ENCODE data around the gene HTRA3.
A peak's percentile ranks its signal among the peaks of the same experiment; 100 is the strongest.

Gene HTRA3

DNA sequence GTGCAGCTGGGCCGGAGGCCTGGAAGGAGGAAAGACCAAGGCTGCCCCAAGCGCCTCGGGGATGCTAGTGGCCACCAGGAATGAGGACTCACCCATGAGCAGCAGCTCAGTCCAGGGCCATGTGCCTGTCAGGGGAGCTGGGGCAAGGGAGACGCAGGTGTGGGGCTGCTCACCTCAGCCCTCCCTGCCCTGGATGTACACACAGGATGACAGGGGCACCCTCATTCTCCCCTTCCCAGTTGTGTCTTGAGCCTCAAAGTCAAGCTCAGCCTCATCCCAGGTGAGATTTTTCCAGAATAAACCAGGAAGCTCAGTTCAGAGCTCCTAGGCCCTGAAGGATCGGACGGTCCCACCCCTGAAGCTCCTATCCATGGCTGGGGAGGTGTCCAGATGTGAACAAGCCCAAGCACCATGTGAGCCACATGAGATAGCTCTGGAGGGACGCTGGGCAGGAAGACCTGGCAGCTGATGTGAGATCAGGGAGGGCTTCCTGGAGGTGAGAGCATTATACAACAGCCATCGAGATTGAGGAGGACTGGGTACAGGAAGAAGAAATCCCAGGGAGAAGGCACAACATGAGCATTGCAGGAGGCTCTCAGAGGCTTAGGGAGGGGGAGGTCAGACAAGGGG is 23.0 kb downstream of the HTRA3 start:
- no peak for DNase-seq (ENCODE audit: low read depth in 2 of 2)

DNA sequence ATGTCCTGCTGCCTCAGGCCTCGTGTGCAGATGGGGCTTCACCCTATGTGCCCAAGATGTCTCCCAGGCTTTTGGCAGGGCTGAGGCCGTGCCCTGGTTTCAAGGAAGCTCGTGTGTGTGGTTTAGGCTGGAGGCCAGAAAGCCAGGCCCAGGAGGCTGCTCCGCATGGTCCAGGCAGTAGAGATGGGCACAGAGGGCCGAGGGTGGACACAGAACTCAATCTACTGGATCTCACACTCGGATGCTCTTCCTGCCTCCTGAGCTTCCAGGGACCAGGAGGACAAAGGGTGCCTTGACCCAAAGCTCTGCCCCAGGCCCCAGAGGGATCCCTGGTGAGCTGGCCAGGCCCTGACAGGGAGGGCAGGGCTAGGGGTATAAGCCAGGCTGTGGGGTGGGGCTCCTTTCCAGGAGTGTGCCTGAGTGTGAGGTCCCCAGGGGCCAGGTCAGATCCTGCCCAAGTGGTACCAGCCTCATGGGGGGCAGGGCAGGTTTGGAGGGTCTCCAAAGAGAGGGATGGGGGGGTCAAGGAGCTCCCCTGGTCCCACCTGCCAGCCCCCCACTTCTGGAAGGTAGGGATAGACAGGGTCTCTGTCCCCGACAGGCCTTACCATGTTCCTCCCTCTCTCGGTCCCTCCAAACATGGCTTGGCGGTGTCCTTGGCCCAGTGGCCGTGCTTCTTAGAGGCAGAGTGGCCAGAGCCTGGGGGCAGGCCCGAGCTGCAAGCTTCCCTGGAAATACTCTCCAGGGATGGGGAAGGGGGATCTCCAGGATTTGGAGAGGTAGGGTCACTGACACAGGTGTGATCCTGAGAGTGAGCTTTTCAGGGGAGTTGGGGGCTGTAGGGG is 23.8 kb downstream of the HTRA3 start:
- DNase-seq (ENCODE audit: low read depth in 2 of 2): no peak

DNA sequence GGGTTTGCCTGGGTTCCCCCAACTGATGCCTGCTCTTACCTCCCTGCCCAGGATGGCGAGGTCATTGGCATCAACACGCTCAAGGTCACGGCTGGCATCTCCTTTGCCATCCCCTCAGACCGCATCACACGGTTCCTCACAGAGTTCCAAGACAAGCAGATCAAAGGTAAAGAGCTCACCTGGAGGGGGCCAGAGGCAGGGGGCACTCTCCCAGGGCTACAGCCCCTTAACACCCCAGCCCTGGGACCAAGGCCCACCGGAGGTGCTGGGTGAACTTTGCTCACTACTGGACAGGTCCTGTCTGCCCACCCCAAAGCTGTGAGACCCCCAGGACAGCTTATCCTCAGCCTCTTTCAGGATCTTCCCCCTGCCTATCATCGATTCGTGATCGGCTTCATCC is 24.5 kb downstream of the HTRA3 start:
- no peak for DNase-seq (ENCODE audit: low read depth in 2 of 2)

DNA sequence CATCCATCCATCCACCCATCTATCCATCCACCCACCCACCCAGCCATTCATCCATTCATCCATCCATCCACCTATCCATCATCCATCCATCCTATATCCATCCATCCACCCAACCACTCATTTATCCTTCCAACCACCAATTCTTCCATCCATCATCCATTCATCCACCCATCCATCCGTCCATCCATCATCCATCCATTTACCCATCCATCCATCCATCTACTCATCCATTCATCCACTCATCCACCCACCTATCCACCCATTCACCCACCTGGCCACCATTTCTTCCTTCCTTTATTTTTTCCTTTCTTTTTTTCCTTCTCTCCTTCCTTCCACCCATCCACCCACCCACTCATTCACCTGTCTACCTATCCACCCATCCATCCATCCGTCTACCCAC is 25.2 kb downstream of the HTRA3 start:
- DNase-seq (ENCODE audit: low read depth in 2 of 2): no peak

DNA sequence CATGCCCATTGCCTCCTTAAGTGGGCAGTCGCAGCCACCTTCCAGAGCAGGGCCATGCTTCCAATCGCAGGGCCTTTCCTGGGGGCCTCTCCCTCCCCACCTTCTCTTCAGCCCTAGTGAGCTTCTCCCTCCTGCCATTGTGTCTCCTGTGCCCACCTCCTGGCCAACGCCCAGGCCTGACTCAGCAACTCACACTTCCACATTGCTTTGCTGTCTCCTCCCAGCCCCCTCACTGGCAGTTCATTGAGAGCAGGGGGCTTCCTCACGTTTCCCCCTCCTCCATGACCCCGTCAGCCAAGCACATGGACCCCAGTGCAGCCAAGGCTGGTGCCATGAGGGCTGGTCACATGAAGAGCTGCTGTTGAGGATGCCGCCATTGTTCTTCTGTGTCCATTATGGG is 25.9 kb downstream of the HTRA3 start:
- DNase-seq (ENCODE audit: low read depth in 2 of 2): no peak

DNA sequence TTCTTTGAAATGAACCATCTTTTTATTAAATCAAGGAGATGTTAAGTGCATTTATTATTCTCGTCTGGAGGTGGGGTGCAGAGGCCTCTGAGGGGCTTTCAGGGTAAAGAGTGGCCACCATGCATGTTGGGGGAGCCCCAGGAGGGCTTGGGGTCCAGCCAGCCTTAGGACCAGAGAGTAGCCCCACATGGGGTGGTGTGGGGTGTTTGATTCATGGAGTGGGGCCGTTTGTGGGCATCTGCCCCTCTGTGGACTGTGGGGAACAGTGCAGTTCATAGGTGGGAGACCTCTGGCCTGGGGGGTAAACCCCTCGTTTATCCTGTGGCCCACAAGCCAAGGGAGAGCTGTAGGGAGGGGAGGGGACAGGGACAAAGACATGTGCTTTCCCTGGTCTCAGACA is 26.9 kb downstream of the HTRA3 start:
- DNase-seq (ENCODE audit: low read depth in 2 of 2): no peak

DNA sequence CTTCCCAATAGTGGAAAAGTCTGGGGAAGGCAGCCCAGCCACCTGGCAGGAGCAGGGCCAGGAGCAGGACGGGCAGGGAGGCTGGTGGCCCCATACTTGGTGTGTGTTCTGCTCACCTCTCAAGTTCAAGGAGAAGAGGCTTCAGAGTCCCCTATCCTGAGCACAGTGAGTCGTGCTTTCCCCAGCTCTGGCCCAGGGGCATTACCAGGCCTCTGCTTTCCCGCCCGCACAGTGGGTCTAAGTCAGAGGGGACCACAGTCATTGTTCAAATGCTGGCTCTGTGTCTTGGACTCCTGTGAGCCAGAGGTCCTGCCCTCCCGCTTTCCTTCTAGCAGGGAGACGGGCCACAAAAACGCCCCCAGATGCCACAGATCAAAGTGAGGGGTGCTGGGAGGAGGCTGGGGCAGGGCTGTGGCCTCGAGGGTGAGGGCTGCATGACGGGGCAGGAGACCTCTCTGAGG is 27.6 kb downstream of the HTRA3 start:
- DNase-seq (ENCODE audit: low read depth in 2 of 2): no peak

DNA sequence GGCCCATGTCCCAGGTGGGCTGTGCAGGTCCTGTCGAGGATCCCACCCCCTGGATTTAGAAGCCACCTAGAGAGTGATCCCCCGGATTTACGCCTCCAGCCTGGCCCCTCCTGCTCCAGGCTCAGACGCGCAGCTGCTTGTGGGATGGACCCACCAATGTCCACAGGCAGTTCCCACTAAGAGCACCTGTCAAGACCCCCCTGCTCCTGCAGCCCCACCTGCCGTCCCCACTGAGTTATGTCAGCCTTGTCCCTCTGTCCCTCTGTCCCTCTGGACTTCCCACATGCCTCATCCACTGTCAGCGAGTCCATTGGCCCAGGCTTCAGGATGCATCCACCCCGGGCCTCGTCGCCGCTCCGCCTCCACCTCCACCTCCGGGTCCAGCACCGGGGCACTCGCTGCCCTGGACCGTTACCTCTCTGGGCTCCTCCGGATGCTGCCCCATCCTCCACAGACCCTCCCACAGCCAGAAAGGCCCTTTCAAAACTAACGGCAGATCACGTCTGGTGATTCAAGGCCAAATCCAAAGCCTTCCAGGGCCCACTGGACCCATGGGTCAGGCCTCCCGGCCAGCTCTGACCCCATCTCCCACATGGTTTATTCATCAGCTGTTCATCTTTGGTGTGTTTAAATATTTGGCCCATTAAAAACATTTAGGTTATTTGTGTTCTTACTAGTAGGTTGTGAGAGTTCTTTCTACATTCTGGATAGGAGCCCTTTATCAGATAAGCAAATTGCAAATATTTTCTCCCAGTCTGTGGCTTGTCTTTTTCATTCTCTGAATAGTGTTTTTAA is 28.3 kb downstream of the HTRA3 start:
- no peak for DNase-seq (ENCODE audit: low read depth in 2 of 2)

DNA sequence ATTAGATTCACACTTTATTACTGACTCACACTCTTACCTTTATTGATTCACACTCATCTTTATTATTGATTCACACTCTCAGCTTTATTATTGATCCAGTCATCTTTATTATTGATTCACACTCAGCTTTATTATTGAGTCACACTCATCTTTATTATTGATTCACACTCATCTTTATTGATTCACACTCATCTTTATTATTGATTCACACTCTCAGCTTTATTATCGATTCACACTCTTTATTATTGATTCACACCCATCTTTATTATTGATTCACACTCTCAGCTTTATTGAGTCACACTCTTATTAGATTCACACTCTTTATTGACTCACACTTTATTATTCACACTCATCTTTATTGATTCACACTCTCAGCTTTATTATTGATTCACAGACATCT is 31.3 kb downstream of the HTRA3 start:
- no peak for DNase-seq (ENCODE audit: low read depth in 2 of 2)

DNA sequence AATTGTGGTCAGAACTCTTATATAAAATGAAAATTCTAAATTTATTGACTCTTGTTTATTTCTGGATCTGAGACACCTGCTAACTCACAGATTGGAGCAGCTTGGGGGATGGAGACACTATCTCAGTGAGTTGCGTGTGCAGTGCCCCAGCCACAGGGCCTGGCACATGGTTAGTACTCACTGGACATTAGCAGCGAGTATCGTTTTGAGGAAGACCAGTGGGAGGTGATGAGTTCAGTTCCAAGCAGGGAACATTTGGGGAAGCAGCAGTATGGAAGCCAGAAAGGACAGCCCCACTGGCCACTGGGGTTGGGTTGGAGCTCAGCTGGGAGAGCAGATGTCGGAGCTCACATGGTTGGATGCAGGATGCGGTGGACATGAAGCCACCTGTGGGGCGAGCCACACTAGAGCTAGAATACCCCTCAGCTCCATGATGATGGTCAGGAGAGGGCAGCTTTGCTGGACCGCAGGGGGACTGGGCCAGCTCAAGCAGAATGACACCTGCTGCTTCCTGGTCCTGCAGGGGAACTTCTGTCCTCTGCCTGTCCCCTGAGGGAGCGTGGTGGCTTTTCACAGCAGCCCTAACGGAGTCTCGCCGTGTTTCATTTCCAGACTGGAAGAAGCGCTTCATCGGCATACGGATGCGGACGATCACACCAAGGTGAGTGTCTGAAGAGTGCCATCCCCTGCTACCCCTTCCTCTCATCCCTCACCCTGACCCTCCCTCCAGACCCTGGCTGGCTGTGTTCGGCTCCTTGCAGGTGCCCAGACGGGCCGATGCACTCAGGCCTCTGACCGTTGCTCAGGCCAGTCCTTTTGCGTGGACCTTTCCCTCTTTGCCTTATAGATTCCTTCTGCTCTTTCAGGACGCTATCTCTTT is 32.5 kb downstream of the HTRA3 start:
- DNase-seq (ENCODE audit: low read depth in 2 of 2): no peak

DNA sequence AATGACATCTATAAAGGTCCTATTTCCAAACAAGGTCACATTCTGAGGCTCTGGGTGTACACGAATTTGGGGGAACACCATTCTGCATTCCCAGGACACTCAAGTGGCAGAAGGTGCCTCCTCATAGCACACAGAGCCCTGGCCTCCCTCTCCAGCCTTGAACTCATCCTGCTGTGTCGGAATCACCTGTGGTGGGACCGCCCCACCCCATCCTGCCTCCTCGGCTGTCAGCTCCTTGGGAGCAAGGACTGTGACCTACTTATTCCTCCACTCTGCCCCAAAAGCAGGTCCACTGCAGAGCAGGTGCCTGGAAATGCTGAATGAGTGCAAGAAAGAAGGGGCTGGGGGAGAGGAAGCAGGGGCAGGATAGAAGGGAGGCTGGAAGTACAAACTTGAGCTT is 33.5 kb downstream of the HTRA3 start:
- DNase-seq (ENCODE audit: low read depth in 2 of 2): no peak

DNA sequence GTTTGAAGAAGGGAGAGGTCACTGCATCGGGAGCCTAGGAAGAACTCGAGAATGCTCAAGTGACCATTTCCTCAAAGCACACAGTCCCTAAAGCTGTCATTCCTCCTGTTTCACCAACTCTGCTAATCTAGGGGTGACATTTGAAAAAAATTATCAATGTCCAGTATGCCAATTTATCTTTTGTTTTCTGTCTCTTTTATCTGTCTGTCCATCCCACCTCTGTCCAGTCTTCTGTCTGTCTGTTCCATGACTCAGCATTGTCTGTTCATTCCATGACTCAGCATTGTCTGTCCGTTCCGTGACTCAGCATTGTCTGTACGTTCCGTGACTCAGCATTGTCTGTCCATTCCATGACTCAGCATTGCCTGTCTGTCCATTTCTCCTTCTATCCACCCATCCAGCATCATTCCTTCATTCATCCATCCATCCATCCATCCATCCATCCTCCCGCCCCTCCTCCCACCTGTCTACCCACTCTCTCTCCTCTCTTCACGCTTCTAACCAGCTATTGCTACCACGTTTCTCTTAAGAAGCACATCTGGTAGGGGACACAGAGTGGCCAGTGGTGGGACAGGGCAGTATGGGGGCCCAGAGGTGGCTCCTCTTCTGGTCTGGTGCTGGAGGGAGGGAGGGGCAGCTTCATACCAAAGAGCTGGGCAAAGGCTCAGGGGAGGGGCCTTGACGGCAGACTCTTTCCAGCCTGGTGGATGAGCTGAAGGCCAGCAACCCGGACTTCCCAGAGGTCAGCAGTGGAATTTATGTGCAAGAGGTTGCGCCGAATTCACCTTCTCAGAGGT is 34.1 kb downstream of the HTRA3 start:
- DNase-seq (ENCODE audit: low read depth in 2 of 2): peak; percentile 76 to 80

DNA sequence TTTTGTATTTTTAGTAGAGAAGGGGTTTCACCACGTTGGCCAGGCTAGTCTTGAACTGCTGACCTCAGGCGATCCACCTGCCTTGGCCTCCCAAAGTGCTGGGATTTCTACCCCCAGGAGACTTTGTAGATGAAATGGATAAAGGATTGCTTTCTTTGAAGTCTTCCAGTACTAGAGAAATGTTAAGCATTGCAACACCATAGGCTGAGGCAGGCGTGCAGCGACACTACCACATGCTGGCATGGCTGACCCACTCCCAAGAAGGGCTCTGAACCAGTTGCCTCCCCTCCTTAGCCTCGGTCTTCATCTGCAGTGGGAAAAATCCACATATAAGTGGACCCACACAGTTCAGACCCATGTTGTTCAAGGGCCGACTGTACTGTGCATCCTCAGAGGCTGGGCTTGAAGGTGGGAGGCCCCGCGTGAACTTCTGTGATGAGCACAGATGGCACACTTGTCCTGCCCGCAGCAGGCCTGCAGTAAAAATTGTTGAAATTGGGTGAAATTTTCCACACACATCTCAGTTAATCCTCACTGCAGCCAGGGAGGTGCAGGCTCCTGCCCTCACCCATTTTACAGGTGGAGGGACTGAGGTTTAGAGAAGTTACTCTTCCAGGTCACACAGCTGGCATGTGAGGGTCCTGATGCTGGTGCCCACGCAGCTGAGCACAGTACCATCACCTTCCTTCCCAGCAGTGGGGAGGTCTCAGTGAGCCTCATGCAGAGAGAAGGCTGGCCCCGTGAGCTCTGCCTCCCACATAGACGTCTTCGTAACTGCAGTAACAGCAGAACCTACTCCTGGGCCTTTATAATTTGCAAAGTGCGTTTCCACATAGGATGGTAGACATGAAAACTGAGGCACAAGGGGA is 35.5 kb downstream of the HTRA3 start:
- DNase-seq (ENCODE audit: low read depth in 2 of 2): no peak

DNA sequence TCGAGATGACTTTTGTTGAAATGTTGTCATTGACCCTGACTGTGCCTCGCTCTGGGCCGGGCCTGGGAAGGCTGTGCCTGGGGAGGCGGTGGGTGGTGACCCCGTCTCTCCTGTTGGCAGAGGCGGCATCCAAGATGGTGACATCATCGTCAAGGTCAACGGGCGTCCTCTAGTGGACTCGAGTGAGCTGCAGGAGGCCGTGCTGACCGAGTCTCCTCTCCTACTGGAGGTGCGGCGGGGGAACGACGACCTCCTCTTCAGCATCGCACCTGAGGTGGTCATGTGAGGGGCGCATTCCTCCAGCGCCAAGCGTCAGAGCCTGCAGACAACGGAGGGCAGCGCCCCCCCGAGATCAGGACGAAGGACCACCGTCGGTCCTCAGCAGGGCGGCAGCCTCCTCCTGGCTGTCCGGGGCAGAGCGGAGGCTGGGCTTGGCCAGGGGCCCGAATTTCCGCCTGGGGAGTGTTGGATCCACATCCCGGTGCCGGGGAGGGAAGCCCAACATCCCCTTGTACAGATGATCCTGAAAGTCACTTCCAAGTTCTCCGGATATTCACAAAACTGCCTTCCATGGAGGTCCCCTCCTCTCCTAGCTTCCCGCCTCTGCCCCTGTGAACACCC is 36.4 kb downstream of the HTRA3 start:
- no peak for DNase-seq (ENCODE audit: low read depth in 2 of 2)

DNA sequence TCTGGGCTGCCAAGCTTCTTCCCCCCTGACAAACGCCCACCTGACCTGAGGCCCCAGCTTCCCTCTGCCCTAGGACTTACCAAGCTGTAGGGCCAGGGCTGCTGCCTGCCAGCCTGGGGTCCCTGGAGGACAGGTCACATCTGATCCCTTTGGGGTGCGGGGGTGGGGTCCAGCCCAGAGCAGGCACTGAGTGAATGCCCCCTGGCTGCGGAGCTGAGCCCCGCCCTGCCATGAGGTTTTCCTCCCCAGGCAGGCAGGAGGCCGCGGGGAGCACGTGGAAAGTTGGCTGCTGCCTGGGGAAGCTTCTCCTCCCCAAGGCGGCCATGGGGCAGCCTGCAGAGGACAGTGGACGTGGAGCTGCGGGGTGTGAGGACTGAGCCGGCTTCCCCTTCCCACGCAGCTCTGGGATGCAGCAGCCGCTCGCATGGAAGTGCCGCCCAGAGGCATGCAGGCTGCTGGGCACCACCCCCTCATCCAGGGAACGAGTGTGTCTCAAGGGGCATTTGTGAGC is 37.0 kb downstream of the HTRA3 start:
- DNase-seq (ENCODE audit: low read depth in 2 of 2): no peak

DNA sequence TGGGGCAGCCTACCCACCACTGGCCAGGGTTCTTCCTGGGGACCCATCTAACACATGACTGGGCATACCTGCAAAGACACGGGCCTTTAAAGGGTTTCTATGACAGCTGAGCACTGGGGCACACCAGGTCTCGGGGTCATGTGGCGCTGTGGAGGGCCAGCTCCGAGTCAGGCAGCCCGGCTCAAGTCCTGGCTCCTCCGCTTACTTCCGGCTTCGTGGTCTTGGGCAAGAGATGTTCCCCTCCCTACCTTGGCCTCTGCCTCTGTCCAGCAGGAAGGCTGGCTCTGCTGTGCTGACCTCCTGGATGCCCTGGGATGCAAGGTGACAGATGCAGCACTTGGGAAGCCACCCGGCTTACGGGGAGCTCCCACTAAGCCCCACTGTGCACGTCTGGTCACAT is 37.6 kb downstream of the HTRA3 start:
- no peak for DNase-seq (ENCODE audit: low read depth in 2 of 2)

DNA sequence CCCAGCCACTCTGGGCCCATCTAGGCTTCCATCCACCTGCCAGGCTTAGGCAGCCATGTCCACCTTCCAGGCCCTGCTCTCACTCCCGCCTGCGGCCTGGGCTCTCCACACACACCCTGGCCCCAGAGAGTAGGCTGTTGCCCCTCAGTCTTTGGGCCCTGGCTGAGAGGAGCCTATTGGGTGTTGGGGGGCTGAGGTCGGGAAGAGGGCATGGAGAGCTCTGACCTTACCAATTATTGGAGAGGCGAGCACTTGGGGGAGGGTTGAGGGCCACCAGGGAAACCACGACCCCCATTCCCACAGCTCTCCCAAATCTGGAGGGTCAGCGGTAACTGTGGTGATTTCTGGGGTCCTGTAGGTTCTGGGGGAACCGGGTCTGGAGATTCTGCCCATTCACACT is 38.2 kb downstream of the HTRA3 start:
- no peak for DNase-seq (ENCODE audit: low read depth in 2 of 2)

DNA sequence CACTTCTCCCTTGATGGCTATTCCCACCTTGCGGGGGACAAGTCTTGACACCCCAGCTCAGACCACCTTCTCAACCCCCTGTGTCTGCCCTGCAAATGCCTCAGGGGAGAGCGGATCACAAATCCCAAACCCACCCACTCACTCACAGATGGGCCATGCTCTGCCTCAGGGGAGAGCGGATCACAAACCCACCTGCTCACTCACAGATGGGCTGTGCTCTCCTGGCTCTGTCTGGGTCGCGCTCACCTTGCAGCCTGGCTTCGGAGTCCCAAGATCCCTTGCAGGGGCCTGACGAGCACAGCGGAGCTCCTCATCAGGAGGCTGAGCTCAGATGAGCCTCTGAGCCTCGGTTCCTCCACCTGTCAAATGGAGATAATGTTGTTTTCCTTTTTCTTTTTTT is 38.6 kb downstream of the HTRA3 start:
- DNase-seq (ENCODE audit: low read depth in 2 of 2): no peak
